HG02943 (cell line): Measurements from ENCODE around the gene RIBC2.
"Not testable (repeated sequence)": the region's sequence is repeated elsewhere in the genome, so short reads cannot be mapped to it uniquely, and the experiment has no call there.

Experiments used
- ATAC-seq: cut with Tn5 transposase; IDR thresholded peaks from one replicate; pipeline ENCODE4 v1.9.1; 2021; ENCODE audit warnings: mild to moderate bottlenecking, low read depth, moderate library complexity; ENCODE audit not compliant: unreplicated experiment

Gene RIBC2

GRCh38 chr22:45423524-45423923 is 10.0 kb downstream of the RIBC2 start:
- no peak for ATAC-seq

GRCh38 chr22:45424241-45424731 is 10.8 kb downstream of the RIBC2 start:
- ATAC-seq = no peak

- no peak for ATAC-seq
These were observed 11.6 kb downstream of the RIBC2 start for GRCh38 chr22:45425101-45425500.

- no peak for ATAC-seq
These were observed 12.2 kb downstream of the RIBC2 start for GRCh38 chr22:45425531-45426265.

GRCh38 chr22:45426387-45426786 is 12.9 kb downstream of the RIBC2 start:
- no peak for ATAC-seq

- ATAC-seq = no peak
These were observed 13.6 kb downstream of the RIBC2 start for GRCh38 chr22:45427114-45427513.

GRCh38 chr22:45428391-45429385 is 15.2 kb downstream of the RIBC2 start:
- ATAC-seq = no peak

GRCh38 chr22:45429424-45429823 is 15.9 kb downstream of the RIBC2 start:
- ATAC-seq = no peak

GRCh38 chr22:45429981-45430775 is 16.7 kb downstream of the RIBC2 start:
- ATAC-seq = no peak

GRCh38 chr22:45430871-45431270 is 17.4 kb downstream of the RIBC2 start:
- no peak for ATAC-seq

GRCh38 chr22:45434981-45435380 is 21.5 kb downstream of the RIBC2 start:
- ATAC-seq = no peak

- no peak for ATAC-seq
These were observed 22.1 kb downstream of the RIBC2 start for GRCh38 chr22:45435544-45436139.

GRCh38 chr22:45436871-45437517 is 23.5 kb downstream of the RIBC2 start:
- ATAC-seq = not testable (repeated sequence)

- no peak for ATAC-seq
These were observed 24.8 kb downstream of the RIBC2 start for GRCh38 chr22:45438336-45438735.

- not testable (repeated sequence) for ATAC-seq
These were observed 27.2 kb downstream of the RIBC2 start for GRCh38 chr22:45440688-45441087.

- ATAC-seq = no peak
These were observed 27.6 kb downstream of the RIBC2 start for GRCh38 chr22:45441138-45441537.

GRCh38 chr22:45442116-45442515 is 28.6 kb downstream of the RIBC2 start:
- ATAC-seq = no peak

GRCh38 chr22:45444168-45444567 is 30.7 kb downstream of the RIBC2 start:
- ATAC-seq = no peak

GRCh38 chr22:45445031-45445710 is 31.7 kb downstream of the RIBC2 start:
- no peak for ATAC-seq
